GM12878 (cell line): Measurements from ENCODE around the gene POFUT2. TPM values are rescaled to one million over a fixed set of nuclear protein-coding genes. Genes with fewer than 3 reads are reported as not detected.

ENCODE experiments used
- ATAC-seq: fragments of 200-7000 bp; cut with Tn5 transposase; 3 replicates; pipeline ENCODE4 v1.9.1; 2020; ENCODE audit warnings: mild to moderate bottlenecking, moderate library complexity
- BruUV-seq: library from RNA; stranded (reverse); fragments of 400-500 nt; replicated peaks from 2 replicates; lab custom pipeline; 2021; lab: Mats Ljungman, UMichigan
- CTCF ChIA-PET: fragments of 300-600 bp; sonication (Branson Sonifier 250); formaldehyde crosslinking; extraction: SDS; loops from one replicate; lab custom pipeline; 2021; ENCODE audit warnings: inconsistent platforms; lab: Yijun Ruan, JAX
- POLR2A ChIA-PET: fragments of 350-600 bp; formaldehyde crosslinking; extraction: SDS; loops from one replicate; lab custom pipeline; 2021; ENCODE audit warnings: inconsistent platforms; lab: Charles Lee
- RAD21 ChIA-PET: fragments of 300-600 bp; sonication (Branson Sonifier 250); formaldehyde crosslinking; loops from one replicate; lab custom pipeline; 2023; ENCODE audit warnings: antibody characterized with exemption; ENCODE audit not compliant: unreplicated experiment; lab: Charles Lee
- SMC1A ChIA-PET: fragments of 300-600 bp; sonication (Branson Sonifier 250); formaldehyde crosslinking; loops from one replicate; lab custom pipeline; 2023; ENCODE audit not compliant: unreplicated experiment, uncharacterized antibody; lab: Charles Lee
- DNase-seq: peaks from one replicate; pipeline ENCODE4 v3.0.0-alpha.2; 2011; ENCODE audit warnings: low read depth, low spot score
- FAIRE-seq: peaks from 3 replicates; lab custom pipeline; 2011; peaks lifted over from hg19 to GRCh38; lab: Jason Lieb, UNC
- H2AFZ ChIP-seq: 2 replicates; pipeline ENCODE4 v1.6.0; 2011; ENCODE audit warnings: low read depth, low read length, control low read depth; ENCODE audit not compliant: control insufficient read depth
- H3K27ac ChIP-seq: 2 replicates; pipeline ENCODE4 v1.5.1; 2011; ENCODE audit warnings: control low read depth; ENCODE audit not compliant: control insufficient read depth, insufficient read depth
- H3K27me3 ChIP-seq, 2 experiments: replicated peaks in 1 of 2; 2 replicates each; pipeline versions ENCODE4 v1.6.0 to v1.6.1; 2011; ENCODE audit warnings: low read length in 1 of 2; ENCODE audit not compliant: control insufficient read depth in 2 of 2, insufficient read depth in 2 of 2
- H3K36me3 ChIP-seq, 2 experiments: 2 replicates each; pipeline ENCODE4 v1.5.1; 2011; ENCODE audit warnings: low read length in 1 of 2; ENCODE audit not compliant: control insufficient read depth in 2 of 2, insufficient read depth in 2 of 2
- H3K4me1 ChIP-seq: 2 replicates; pipeline ENCODE4 v1.6.1; 2011; ENCODE audit warnings: mild to moderate bottlenecking, low read length, moderate library complexity, mixed read lengths; ENCODE audit not compliant: control insufficient read depth, insufficient read depth
- H3K4me2 ChIP-seq: 2 replicates; pipeline ENCODE4 v1.6.0; 2011; ENCODE audit warnings: control low read depth; ENCODE audit not compliant: control insufficient read depth, insufficient read depth
- H3K4me3 ChIP-seq: fragments of 200-600 bp; sonication (generic); 2 replicates; pipeline ENCODE4 v1.5.1; 2016
- H3K79me2 ChIP-seq: 2 replicates; pipeline ENCODE4 v1.6.0; 2011; ENCODE audit warnings: low read length; ENCODE audit not compliant: control insufficient read depth, insufficient read depth
- H3K9ac ChIP-seq: 2 replicates; pipeline ENCODE4 v1.8.0; 2011; ENCODE audit warnings: low read length, control low read depth, mixed read lengths; ENCODE audit not compliant: control insufficient read depth, insufficient read depth
- H3K9me3 ChIP-seq: replicated peaks from 3 replicates; pipeline ENCODE4 v1.5.1; 2011; ENCODE audit warnings: mild to moderate bottlenecking, low read length; ENCODE audit not compliant: control insufficient read depth, insufficient read depth
- H4K20me1 ChIP-seq: 2 replicates; pipeline ENCODE4 v1.6.0; 2011; ENCODE audit not compliant: control insufficient read depth, insufficient read depth
- CHD1 ChIP-seq: IDR thresholded peaks from 2 replicates; pipeline ENCODE4 v1.6.1; 2012; ENCODE audit warnings: low read depth, low read length, improper control_type of control experiment
- GATAD2B ChIP-seq: fragments of 450-650 bp; conservative IDR thresholded peaks from 2 replicates; pipeline ENCODE4 v1.6.1; 2017; ENCODE audit warnings: low read depth, mild to moderate bottlenecking, moderate library complexity
- KAT2A ChIP-seq: conservative IDR thresholded peaks from 2 replicates; pipeline ENCODE4 v1.6.1; 2011; ENCODE audit warnings: low read depth, low read length; ENCODE audit not compliant: control insufficient read depth
- NFYA ChIP-seq: IDR thresholded peaks from 2 replicates; pipeline ENCODE4 v1.6.1; 2011; ENCODE audit warnings: low read depth, mild to moderate bottlenecking, low read length, improper control_type of control experiment, borderline replicate concordance
- NR2F1 ChIP-seq: fragments of 450-650 bp; conservative IDR thresholded peaks from 2 replicates; pipeline ENCODE4 v1.6.1; 2017; ENCODE audit warnings: mild to moderate bottlenecking
- NRF1 ChIP-seq: conservative IDR thresholded peaks from 2 replicates; pipeline ENCODE4 v1.6.1; 2011; ENCODE audit warnings: mild to moderate bottlenecking, low read depth, low read length, improper control_type of control experiment
- POLR2AphosphoS5 ChIP-seq: IDR thresholded peaks from 2 replicates; pipeline ENCODE4 v1.6.1; 2011; ENCODE audit warnings: mild to moderate bottlenecking, low read length, inconsistent platforms
- RUNX3 ChIP-seq: IDR thresholded peaks from 2 replicates; pipeline ENCODE4 v1.6.1; 2012; ENCODE audit warnings: low read length, inconsistent platforms
- WRNIP1 ChIP-seq: IDR thresholded peaks from 2 replicates; pipeline ENCODE4 v1.6.1; 2011; ENCODE audit warnings: low read depth, low read length, improper control_type of control experiment, borderline replicate concordance
- WGBS: methylation state at CpG from one replicate; pipeline ENCODE4 v1.1.6; 2016; ENCODE audit warnings: low lambda C conversion rate; ENCODE audit not compliant: insufficient replicate concordance, insufficient coverage; ENCODE audit errors: missing lambda C conversion rate; 5-methylcytosine and 5-hydroxymethylcytosine counted together
- in situ Hi-C: fragments of 300-500 bp; cut with MboI; formaldehyde crosslinking; loops from 9 replicates; pipeline ENCODE4 v1.14.3; 2018; ENCODE audit warnings: mixed read lengths
- intact Hi-C: fragments of 100-400 bp; cut with micrococcal nuclease; formaldehyde crosslinking; loops from one replicate; pipeline ENCODE4 v1.14.2; 2022; ENCODE audit not compliant: unreplicated experiment
- polyA plus RNA-seq, 11 experiments: library from polyadenylated mRNA; depleted of rRNA in 4 of 11; unstranded in 6 of 11; stranded (reverse) in 5 of 11; fragments of >200 nt; fragmentation: Nextera tagmentation in 4 of 11; fragmentation: Illumina TruSeq in 1 of 11; extraction: Ambion mirVana in 4 of 11; extraction: Trizol in 1 of 11; gene quantifications; 1 replicate in 1 of 11; 2 replicates in 10 of 11; pipeline versions ENCODE4 v1.2.1 to v1.2.3, GENCODE V29; 2011 to 2016; ENCODE audit warnings: inconsistent platforms in 2 of 11, missing spikeins in 2 of 11, low read depth in 1 of 11
- total RNA-seq, 4 experiments: library from RNA; depleted of rRNA in 3 of 4; stranded (reverse); fragments of >200 nt in 3 of 4; fragmentation: Illumina TruSeq in 1 of 4; extraction: Trizol in 1 of 4; gene quantifications; 2 replicates each; pipeline versions ENCODE4 v1.2.1 to v1.2.3, GENCODE V29; 2013 to 2021
- TF ChIP-seq, protein P1 (sequence below): fragments of 450-650 bp; IDR thresholded peaks from 2 replicates; pipeline ENCODE4 v1.6.1; 2017; ENCODE audit warnings: mild to moderate bottlenecking, moderate library complexity
- TF ChIP-seq, protein P2 (sequence below): fragments of 450-650 bp; IDR thresholded peaks from 2 replicates; pipeline ENCODE4 v1.6.1; 2017; ENCODE audit warnings: antibody characterized with exemption, mild to moderate bottlenecking, moderate library complexity

The POFUT2 gene
- total and polyA plus RNA-seq, 10 of the 15 experiments (the other 5 are each of a cell fraction or from before 2014, with no cell fraction given), result 1.2 to 15.1 (median 6.8) TPM

DNA sequence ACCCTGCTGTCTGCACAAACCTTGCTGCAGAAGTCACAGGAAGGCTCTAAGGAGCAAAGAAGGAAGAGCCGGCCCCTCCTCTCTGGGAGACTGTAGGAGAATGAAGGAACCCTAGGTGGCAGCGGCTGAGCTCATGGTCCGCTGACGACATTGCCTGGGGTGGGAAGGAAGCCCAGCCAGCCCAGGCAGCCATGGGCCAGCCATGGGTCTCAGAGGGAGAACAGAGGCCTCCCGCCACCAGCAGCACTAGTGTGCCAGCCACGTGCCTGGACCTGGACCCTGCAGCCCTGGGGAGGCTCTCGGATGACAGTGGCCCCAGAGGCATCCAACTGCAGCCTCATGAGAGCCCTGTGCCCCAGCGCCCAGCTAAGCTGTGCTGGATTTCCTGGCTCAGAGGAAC lies 49.2 kb upstream of the POFUT2 start:
- 43% methylated on average over 8 of the region's 8 CpGs for WGBS
- FAIRE-seq (no peak), DNase-seq (no peak), ATAC-seq (no peak)
- no peaks in the 10 kb centered on the region for H4K20me1 ChIP-seq
- no peaks in the 10 kb centered on the region for H3K79me2 ChIP-seq
- ChIA-PET RAD21 (no interaction called here), SMC1A (no interaction called here), POLR2A (no interaction called here), CTCF (no interaction called here)
- TF ChIP-seq WRNIP1 (no peak), NR2F1 (no peak), NRF1 (no peak), POLR2AphosphoS5 (no peak)
- H3K9ac ChIP-seq, result no peak overlapping the region
- no peak overlapping the region for H3K4me2 ChIP-seq
- no peaks in the 10 kb centered on the region for H3K36me3 ChIP-seq
- in situ Hi-C loops (no loop called here), intact Hi-C loops (no loop called here)
- no peaks in the 10 kb centered on the region; a peak in 1 of 4 replicates for H3K27me3 ChIP-seq
- no peak overlapping the region for H2AFZ ChIP-seq
- no peaks in the 10 kb centered on the region for H3K9me3 ChIP-seq
- H3K4me1 ChIP-seq, result no peaks in the 10 kb centered on the region
- BruUV-seq, result no TSS peak
- no peak overlapping the region for H3K27ac ChIP-seq
- no peak overlapping the region for H3K4me3 ChIP-seq

DNA sequence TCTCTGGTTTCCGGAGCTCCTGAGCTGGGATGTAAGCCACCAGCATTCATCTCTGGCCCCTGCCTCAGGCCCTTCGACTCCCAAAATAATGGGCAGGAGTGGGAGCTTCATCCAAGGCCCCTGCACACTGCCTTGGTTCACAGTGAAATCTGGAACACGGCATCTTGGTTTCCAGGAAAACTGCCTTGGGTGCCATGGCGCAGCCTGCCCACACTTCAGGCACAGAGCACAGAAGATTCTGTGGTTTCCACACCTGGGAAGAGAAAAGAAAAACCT lies 48.8 kb upstream of the POFUT2 start:
- SMC1A ChIA-PET, result no interaction called here
- no peak overlapping the region for H3K27ac ChIP-seq
- RAD21 ChIA-PET, result no interaction called here
- 41% methylated on average over 4 of the region's 4 CpGs for WGBS
- CTCF ChIA-PET, result no interaction called here
- no peaks in the 10 kb centered on the region for H4K20me1 ChIP-seq
- no peak overlapping the region for H3K4me2 ChIP-seq
- FAIRE-seq (no peak), ATAC-seq (no peak), DNase-seq (no peak)
- H3K9ac ChIP-seq, result no peak overlapping the region
- no peaks in the 10 kb centered on the region; a peak in 1 of 4 replicates for H3K27me3 ChIP-seq
- POLR2A ChIA-PET, result no interaction called here
- no TSS peak for BruUV-seq
- in situ Hi-C loops, result no loop called here
- no peaks in the 10 kb centered on the region for H3K4me1 ChIP-seq
- no peaks in the 10 kb centered on the region for H3K9me3 ChIP-seq
- H3K36me3 ChIP-seq, result no peaks in the 10 kb centered on the region
- no peak overlapping the region for H3K4me3 ChIP-seq
- H3K79me2 ChIP-seq, result no peaks in the 10 kb centered on the region
- H2AFZ ChIP-seq, result no peak overlapping the region
- intact Hi-C loops, result no loop called here
- TF ChIP-seq NFYA (no peak), CHD1 (no peak), KAT2A (no peak), RUNX3 (no peak), GATAD2B (no peak)
- TF ChIP-seq, protein P1, sequence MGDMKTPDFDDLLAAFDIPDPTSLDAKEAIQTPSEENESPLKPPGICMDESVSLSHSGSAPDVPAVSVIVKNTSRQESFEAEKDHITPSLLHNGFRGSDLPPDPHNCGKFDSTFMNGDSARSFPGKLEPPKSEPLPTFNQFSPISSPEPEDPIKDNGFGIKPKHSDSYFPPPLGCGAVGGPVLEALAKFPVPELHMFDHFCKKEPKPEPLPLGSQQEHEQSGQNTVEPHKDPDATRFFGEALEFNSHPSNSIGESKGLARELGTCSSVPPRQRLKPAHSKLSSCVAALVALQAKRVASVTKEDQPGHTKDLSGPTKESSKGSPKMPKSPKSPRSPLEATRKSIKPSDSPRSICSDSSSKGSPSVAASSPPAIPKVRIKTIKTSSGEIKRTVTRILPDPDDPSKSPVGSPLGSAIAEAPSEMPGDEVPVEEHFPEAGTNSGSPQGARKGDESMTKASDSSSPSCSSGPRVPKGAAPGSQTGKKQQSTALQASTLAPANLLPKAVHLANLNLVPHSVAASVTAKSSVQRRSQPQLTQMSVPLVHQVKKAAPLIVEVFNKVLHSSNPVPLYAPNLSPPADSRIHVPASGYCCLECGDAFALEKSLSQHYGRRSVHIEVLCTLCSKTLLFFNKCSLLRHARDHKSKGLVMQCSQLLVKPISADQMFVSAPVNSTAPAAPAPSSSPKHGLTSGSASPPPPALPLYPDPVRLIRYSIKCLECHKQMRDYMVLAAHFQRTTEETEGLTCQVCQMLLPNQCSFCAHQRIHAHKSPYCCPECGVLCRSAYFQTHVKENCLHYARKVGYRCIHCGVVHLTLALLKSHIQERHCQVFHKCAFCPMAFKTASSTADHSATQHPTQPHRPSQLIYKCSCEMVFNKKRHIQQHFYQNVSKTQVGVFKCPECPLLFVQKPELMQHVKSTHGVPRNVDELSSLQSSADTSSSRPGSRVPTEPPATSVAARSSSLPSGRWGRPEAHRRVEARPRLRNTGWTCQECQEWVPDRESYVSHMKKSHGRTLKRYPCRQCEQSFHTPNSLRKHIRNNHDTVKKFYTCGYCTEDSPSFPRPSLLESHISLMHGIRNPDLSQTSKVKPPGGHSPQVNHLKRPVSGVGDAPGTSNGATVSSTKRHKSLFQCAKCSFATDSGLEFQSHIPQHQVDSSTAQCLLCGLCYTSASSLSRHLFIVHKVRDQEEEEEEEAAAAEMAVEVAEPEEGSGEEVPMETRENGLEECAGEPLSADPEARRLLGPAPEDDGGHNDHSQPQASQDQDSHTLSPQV, result no peak
- TF ChIP-seq, protein P2, sequence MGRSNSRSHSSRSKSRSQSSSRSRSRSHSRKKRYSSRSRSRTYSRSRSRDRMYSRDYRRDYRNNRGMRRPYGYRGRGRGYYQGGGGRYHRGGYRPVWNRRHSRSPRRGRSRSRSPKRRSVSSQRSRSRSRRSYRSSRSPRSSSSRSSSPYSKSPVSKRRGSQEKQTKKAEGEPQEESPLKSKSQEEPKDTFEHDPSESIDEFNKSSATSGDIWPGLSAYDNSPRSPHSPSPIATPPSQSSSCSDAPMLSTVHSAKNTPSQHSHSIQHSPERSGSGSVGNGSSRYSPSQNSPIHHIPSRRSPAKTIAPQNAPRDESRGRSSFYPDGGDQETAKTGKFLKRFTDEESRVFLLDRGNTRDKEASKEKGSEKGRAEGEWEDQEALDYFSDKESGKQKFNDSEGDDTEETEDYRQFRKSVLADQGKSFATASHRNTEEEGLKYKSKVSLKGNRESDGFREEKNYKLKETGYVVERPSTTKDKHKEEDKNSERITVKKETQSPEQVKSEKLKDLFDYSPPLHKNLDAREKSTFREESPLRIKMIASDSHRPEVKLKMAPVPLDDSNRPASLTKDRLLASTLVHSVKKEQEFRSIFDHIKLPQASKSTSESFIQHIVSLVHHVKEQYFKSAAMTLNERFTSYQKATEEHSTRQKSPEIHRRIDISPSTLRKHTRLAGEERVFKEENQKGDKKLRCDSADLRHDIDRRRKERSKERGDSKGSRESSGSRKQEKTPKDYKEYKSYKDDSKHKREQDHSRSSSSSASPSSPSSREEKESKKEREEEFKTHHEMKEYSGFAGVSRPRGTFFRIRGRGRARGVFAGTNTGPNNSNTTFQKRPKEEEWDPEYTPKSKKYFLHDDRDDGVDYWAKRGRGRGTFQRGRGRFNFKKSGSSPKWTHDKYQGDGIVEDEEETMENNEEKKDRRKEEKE, result no peak
